Endodermal cell (in vitro differentiated cells): ENCODE data around the gene RAMACL. TPM values are rescaled to one million over a fixed set of nuclear protein-coding genes. Genes with fewer than 3 reads are reported as not detected.
A peak's percentile ranks its signal among the peaks of the same experiment; 100 is the strongest.

Source experiments
- DNase-seq: peaks from one replicate; pipeline ENCODE4 v3.0.0-alpha.2; 2017
- H3K27ac ChIP-seq: 2 replicates; pipeline ENCODE4 v1.5.1; 2013; ENCODE audit warnings: mild to moderate bottlenecking, low read depth, low read length, moderate library complexity
- H3K27me3 ChIP-seq: 2 replicates; pipeline ENCODE4 v1.6.1; 2013; ENCODE audit warnings: mild to moderate bottlenecking, low read length, moderate library complexity; ENCODE audit not compliant: insufficient read depth, control insufficient read depth, poor library complexity, severe bottlenecking
- H3K36me3 ChIP-seq: 2 replicates; pipeline ENCODE4 v1.7.0; 2013; ENCODE audit warnings: mild to moderate bottlenecking, low read length, moderate library complexity; ENCODE audit not compliant: control insufficient read depth, insufficient read depth
- H3K4me1 ChIP-seq: one replicate; pipeline ENCODE4 v1.7.0; 2013; ENCODE audit warnings: low read length; ENCODE audit not compliant: control insufficient read depth, insufficient read depth
- H3K4me3 ChIP-seq: 2 replicates; pipeline ENCODE4 v1.5.1; 2013; ENCODE audit warnings: mild to moderate bottlenecking, low read length, moderate library complexity
- H3K9ac ChIP-seq: 2 replicates; pipeline ENCODE4 v1.6.1; 2013; ENCODE audit warnings: mild to moderate bottlenecking, low read length, moderate library complexity; ENCODE audit not compliant: poor library complexity, severe bottlenecking; ENCODE audit errors: extremely low read depth
- H3K9me3 ChIP-seq: 2 replicates; pipeline ENCODE4 v1.6.1; 2013; ENCODE audit warnings: mild to moderate bottlenecking, low read length, moderate library complexity; ENCODE audit not compliant: control insufficient read depth
- H3K27ac Mint-ChIP-seq: 2 replicates; pipeline ENCODE4 v1.8.0; 2020; ENCODE audit warnings: mixed read lengths
- H3K27me3 Mint-ChIP-seq: 2 replicates; pipeline ENCODE4 v1.8.0; 2021; ENCODE audit warnings: mild to moderate bottlenecking, mixed read lengths; ENCODE audit not compliant: insufficient read depth
- H3K36me3 Mint-ChIP-seq: 2 replicates; pipeline ENCODE4 v1.8.0; 2020; ENCODE audit warnings: low read depth, mixed read lengths
- H3K4me1 Mint-ChIP-seq: 2 replicates; pipeline ENCODE4 v1.8.0; 2020; ENCODE audit warnings: mixed read lengths
- H3K4me3 Mint-ChIP-seq: 2 replicates; pipeline ENCODE4 v1.8.0; 2020; ENCODE audit warnings: mild to moderate bottlenecking, moderate library complexity, mixed read lengths
- H3K9me3 Mint-ChIP-seq: 2 replicates; pipeline ENCODE4 v1.8.0; 2020; ENCODE audit warnings: mild to moderate bottlenecking, mixed read lengths
- WGBS, 2 experiments: methylation state at CpG; one replicate each; pipeline versions ENCODE4 v1.1.5 to v1.1.7; 2013; ENCODE audit warnings: missing lambda C conversion rate in 2 of 2, mixed read lengths in 1 of 2; ENCODE audit not compliant: insufficient coverage in 1 of 2, insufficient read length in 1 of 2; 5-methylcytosine and 5-hydroxymethylcytosine counted together
- total RNA-seq, 2 donors: library from RNA; stranded (reverse); fragmentation: NEBNext Ultra II Directional in 1 of 2; extraction: Animal tissue kit (Norgen Biotek cat#: 25700) in 1 of 2; gene quantifications; 2 replicates in 1 of 2; 3 replicates in 1 of 2; pipeline ENCODE4 v1.2.1, GENCODE V29; 2021
- TF ChIP-seq, protein P1 (sequence below): fragments of 200-600 bp; sonication (generic); conservative IDR thresholded peaks from 2 replicates; pipeline ENCODE4 v1.5.0; 2021; ENCODE audit warnings: antibody characterized with exemption, mild to moderate bottlenecking

RAMACL gene
- total RNA-seq, 2 donors from 2014 or later = 0.80 to 2.5 TPM

DNA sequence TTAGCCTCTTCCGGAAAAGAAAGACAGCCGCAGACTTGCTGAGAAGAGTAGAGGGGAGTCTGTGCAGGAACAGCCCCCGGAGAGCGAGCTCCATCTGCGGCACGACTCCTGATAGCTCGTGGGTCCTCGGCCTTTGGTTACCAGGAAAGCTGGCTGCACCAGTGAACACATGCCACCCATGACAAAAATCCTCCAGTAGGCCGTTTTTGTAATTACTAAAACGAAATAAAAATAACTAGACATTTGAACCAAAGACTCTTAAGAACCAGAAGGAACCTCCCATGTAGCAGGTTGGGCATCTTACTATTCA, 42.2 kb downstream of the RAMACL start:
- H3K4me3 Mint-ChIP-seq = no peak overlapping the region
- no peak overlapping the region for H3K27ac Mint-ChIP-seq
- H3K36me3 Mint-ChIP-seq = peaks cover 3% of the 10 kb centered on the region

DNA sequence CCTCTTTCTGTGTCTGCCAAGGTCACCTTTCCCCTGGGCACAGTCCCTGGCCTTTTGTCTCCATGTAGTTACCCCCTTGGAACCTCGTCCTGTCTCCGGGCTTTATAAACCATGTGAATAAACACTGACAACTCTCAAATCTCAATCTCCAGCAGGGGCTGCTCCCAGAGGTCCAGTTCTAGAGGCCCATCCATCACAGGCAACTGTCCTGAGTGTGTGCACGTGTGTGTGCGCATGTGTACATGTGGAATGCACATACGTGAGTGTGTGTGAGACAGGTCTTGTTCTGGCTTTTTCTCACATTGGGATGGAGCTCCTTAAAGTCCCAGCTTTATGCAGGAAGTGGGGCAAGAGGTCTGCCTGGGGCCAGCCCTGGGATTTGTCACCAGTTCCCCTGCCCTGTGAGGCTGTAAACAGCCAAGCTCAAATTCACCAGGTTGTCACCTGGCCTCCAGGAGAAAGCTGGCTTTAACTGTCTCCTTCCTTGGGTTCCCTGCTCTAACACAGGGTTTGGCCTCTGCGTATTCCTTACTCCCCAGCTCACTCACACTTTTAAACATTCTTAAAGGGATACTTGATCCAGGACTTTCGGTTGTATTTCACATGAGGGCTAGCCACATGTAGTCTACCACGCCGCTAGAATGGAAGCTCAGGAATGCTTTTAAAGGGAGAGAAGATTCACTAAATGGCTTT, 42.7 kb downstream of the RAMACL start:
- Mint-ChIP-seq H3K27ac (peak overlapping the region; percentile 1), H3K9me3 (no peaks in the 10 kb centered on the region), H3K4me1 (peaks cover 22% of the 10 kb centered on the region), H3K27me3 (no peaks in the 10 kb centered on the region), H3K36me3 (peaks cover 3% of the 10 kb centered on the region), H3K4me3 (no peak overlapping the region)
- no peak overlapping the region for H3K9ac ChIP-seq
- no peak overlapping the region for H3K4me3 ChIP-seq
- TF ChIP-seq, protein P1, sequence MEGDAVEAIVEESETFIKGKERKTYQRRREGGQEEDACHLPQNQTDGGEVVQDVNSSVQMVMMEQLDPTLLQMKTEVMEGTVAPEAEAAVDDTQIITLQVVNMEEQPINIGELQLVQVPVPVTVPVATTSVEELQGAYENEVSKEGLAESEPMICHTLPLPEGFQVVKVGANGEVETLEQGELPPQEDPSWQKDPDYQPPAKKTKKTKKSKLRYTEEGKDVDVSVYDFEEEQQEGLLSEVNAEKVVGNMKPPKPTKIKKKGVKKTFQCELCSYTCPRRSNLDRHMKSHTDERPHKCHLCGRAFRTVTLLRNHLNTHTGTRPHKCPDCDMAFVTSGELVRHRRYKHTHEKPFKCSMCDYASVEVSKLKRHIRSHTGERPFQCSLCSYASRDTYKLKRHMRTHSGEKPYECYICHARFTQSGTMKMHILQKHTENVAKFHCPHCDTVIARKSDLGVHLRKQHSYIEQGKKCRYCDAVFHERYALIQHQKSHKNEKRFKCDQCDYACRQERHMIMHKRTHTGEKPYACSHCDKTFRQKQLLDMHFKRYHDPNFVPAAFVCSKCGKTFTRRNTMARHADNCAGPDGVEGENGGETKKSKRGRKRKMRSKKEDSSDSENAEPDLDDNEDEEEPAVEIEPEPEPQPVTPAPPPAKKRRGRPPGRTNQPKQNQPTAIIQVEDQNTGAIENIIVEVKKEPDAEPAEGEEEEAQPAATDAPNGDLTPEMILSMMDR = no peak
- no peak overlapping the region for H3K27ac ChIP-seq
- 92 to 93% methylated on average over 8 to 9 of the region's 9 CpGs for WGBS, 2 experiments
- DNase-seq = no peak
- no peaks in the 10 kb centered on the region for H3K36me3 ChIP-seq
- H3K9me3 ChIP-seq = no peaks in the 10 kb centered on the region
- no peaks in the 10 kb centered on the region for H3K27me3 ChIP-seq
- H3K4me1 ChIP-seq = no peaks in the 10 kb centered on the region

More for the DNA sequence above, 42.2 kb downstream of the RAMACL start:
- no peak overlapping the region for H3K27ac ChIP-seq
- Mint-ChIP-seq H3K9me3 (no peaks in the 10 kb centered on the region), H3K27me3 (no peaks in the 10 kb centered on the region), H3K4me1 (peaks cover 22% of the 10 kb centered on the region)
- 93 to 94% methylated on average over 8 to 10 of the region's 10 CpGs for WGBS, 2 experiments
- DNase-seq = no peak
- H3K4me1 ChIP-seq = no peaks in the 10 kb centered on the region
- no peaks in the 10 kb centered on the region for H3K27me3 ChIP-seq
- TF ChIP-seq, protein P1 = no peak
- H3K9ac ChIP-seq = no peak overlapping the region
- H3K9me3 ChIP-seq = no peaks in the 10 kb centered on the region
- no peak overlapping the region for H3K4me3 ChIP-seq
- H3K36me3 ChIP-seq = no peaks in the 10 kb centered on the region

DNA sequence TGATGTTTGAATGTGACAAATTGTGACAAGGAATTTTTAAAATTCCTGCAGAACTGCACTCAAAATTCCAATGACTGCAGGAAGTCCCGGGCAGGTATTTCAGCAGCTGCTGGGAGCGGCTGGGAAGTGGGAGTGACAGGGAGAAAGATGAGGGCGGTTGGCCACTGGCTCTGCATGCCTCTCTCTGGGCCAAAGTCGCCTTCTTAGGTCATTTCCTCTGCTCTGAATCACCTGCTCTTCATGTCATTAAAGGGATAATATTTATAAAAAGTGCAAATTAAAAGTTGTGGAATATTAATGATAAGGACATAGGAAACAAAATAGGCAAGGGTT, 43.9 kb downstream of the RAMACL start:
- Histone ChIP-seq H3K27me3 (no peaks in the 10 kb centered on the region), H3K9me3 (no peaks in the 10 kb centered on the region), H3K9ac (no peak overlapping the region), H3K4me3 (no peak overlapping the region), H3K36me3 (no peaks in the 10 kb centered on the region), H3K27ac (no peak overlapping the region), H3K4me1 (no peaks in the 10 kb centered on the region)
- 70 to 80% methylated on average over 1 to 4 of the region's 4 CpGs for WGBS, 2 experiments
- no peak overlapping the region for H3K4me3 Mint-ChIP-seq
- H3K9me3 Mint-ChIP-seq = no peaks in the 10 kb centered on the region
- peaks cover 22% of the 10 kb centered on the region for H3K4me1 Mint-ChIP-seq
- TF ChIP-seq, protein P1 = no peak
- H3K27ac Mint-ChIP-seq = no peak overlapping the region
- peaks cover 10% of the 10 kb centered on the region for H3K36me3 Mint-ChIP-seq
- H3K27me3 Mint-ChIP-seq = no peaks in the 10 kb centered on the region
- peak; percentile 85 for DNase-seq
